Parathyroid adenoma (tissue), 2 donors: Measurements from ENCODE around the gene BDH1.

ENCODE experiments used
- H2AFZ ChIP-seq: fragments of 300-600 bp; sonication (generic); one replicate; pipeline ENCODE4 v1.7.0; 2017; ENCODE audit warnings: antibody characterized with exemption, mild to moderate bottlenecking
- H3K27ac ChIP-seq: fragments of 300-600 bp; sonication (generic); one replicate; pipeline ENCODE4 v1.7.0; 2017
- H3K27me3 ChIP-seq: fragments of 300-600 bp; sonication (generic); one replicate; pipeline ENCODE4 v1.7.0; 2017; ENCODE audit warnings: low read length; ENCODE audit not compliant: control insufficient read depth, insufficient read depth
- H3K36me3 ChIP-seq: fragments of 300-600 bp; sonication (generic); one replicate; pipeline ENCODE4 v1.7.0; 2017; ENCODE audit warnings: low read length; ENCODE audit not compliant: control insufficient read depth, insufficient read depth
- H3K4me1 ChIP-seq: fragments of 300-600 bp; sonication (generic); one replicate; pipeline ENCODE4 v1.7.0; 2017; ENCODE audit warnings: control low read depth
- H3K4me2 ChIP-seq: fragments of 300-600 bp; sonication (generic); one replicate; pipeline ENCODE4 v1.7.0; 2017; ENCODE audit warnings: low read length
- H3K4me3 ChIP-seq: fragments of 300-600 bp; sonication (generic); one replicate; pipeline ENCODE4 v1.7.0; 2017; ENCODE audit warnings: low read depth, low read length
- H3K79me2 ChIP-seq: fragments of 300-600 bp; sonication (generic); one replicate; pipeline ENCODE4 v1.7.0; 2017; ENCODE audit warnings: control low read depth
- H3K9ac ChIP-seq: fragments of 300-600 bp; sonication (generic); one replicate; pipeline ENCODE4 v1.7.0; 2017; ENCODE audit warnings: mild to moderate bottlenecking
- H3K9me3 ChIP-seq: fragments of 300-600 bp; sonication (generic); one replicate; pipeline ENCODE4 v1.7.0; 2017; ENCODE audit warnings: low read length; ENCODE audit not compliant: control insufficient read depth
- TF ChIP-seq, protein P1 (sequence below): fragments of 300-600 bp; sonication (generic); IDR thresholded peaks from one replicate; pipeline ENCODE4 v1.7.0; 2017; ENCODE audit warnings: antibody characterized with exemption, mild to moderate bottlenecking
- donor health status: primary hyperparathyroidism.

BDH1 gene

DNA sequence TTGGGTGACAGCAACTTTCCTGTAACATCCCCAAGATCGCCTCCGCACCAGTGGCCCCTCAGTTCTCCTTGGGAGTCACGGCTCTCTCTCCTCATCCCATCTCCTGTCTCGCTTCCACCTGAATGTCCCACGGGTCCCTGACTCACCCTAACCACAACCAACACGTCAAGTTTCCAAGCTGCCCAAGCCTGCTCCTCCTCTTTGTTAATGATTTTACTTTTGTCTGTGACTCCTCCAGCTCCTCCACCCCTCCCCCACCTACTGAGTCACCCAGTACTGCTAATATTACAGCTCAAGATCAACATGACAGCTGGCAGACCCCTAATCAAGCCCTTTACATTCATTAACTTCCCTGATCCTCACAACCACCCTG lies 39.3 kb downstream of the BDH1 start:
- no peak overlapping the region for H3K9ac ChIP-seq
- H3K4me2 ChIP-seq = no peak overlapping the region
- no peak overlapping the region for H3K4me3 ChIP-seq
- no peaks in the 10 kb centered on the region for H3K79me2 ChIP-seq
- H3K4me1 ChIP-seq = no peaks in the 10 kb centered on the region
- H3K27me3 ChIP-seq = no peaks in the 10 kb centered on the region
- no peaks in the 10 kb centered on the region for H3K36me3 ChIP-seq
- TF ChIP-seq, protein P1, sequence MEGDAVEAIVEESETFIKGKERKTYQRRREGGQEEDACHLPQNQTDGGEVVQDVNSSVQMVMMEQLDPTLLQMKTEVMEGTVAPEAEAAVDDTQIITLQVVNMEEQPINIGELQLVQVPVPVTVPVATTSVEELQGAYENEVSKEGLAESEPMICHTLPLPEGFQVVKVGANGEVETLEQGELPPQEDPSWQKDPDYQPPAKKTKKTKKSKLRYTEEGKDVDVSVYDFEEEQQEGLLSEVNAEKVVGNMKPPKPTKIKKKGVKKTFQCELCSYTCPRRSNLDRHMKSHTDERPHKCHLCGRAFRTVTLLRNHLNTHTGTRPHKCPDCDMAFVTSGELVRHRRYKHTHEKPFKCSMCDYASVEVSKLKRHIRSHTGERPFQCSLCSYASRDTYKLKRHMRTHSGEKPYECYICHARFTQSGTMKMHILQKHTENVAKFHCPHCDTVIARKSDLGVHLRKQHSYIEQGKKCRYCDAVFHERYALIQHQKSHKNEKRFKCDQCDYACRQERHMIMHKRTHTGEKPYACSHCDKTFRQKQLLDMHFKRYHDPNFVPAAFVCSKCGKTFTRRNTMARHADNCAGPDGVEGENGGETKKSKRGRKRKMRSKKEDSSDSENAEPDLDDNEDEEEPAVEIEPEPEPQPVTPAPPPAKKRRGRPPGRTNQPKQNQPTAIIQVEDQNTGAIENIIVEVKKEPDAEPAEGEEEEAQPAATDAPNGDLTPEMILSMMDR = no peak
- no peak overlapping the region for H2AFZ ChIP-seq
- H3K9me3 ChIP-seq = no peaks in the 10 kb centered on the region
- H3K27ac ChIP-seq = no peak overlapping the region

- Histone ChIP-seq H2AFZ (no peak overlapping the region), H3K79me2 (no peaks in the 10 kb centered on the region), H3K36me3 (no peaks in the 10 kb centered on the region), H3K4me2 (no peak overlapping the region), H3K4me3 (no peak overlapping the region), H3K4me1 (no peaks in the 10 kb centered on the region), H3K9ac (no peak overlapping the region), H3K27me3 (no peaks in the 10 kb centered on the region), H3K27ac (no peak overlapping the region), H3K9me3 (no peaks in the 10 kb centered on the region)
- TF ChIP-seq, protein P1 = no peak
These were observed 40.9 kb downstream of the BDH1 start for GRCh38 chr3:197514786-197515355.

GRCh38 chr3:197513953-197514785 lies 41.6 kb downstream of the BDH1 start:
- no peak overlapping the region for H3K4me2 ChIP-seq
- no peaks in the 10 kb centered on the region for H3K4me1 ChIP-seq
- H2AFZ ChIP-seq = no peak overlapping the region
- H3K9ac ChIP-seq = no peak overlapping the region
- H3K4me3 ChIP-seq = no peak overlapping the region
- no peak overlapping the region for H3K27ac ChIP-seq
- H3K36me3 ChIP-seq = no peaks in the 10 kb centered on the region
- no peaks in the 10 kb centered on the region for H3K79me2 ChIP-seq
- TF ChIP-seq, protein P1 = no peak
- H3K27me3 ChIP-seq = no peaks in the 10 kb centered on the region
- H3K9me3 ChIP-seq = no peaks in the 10 kb centered on the region

DNA sequence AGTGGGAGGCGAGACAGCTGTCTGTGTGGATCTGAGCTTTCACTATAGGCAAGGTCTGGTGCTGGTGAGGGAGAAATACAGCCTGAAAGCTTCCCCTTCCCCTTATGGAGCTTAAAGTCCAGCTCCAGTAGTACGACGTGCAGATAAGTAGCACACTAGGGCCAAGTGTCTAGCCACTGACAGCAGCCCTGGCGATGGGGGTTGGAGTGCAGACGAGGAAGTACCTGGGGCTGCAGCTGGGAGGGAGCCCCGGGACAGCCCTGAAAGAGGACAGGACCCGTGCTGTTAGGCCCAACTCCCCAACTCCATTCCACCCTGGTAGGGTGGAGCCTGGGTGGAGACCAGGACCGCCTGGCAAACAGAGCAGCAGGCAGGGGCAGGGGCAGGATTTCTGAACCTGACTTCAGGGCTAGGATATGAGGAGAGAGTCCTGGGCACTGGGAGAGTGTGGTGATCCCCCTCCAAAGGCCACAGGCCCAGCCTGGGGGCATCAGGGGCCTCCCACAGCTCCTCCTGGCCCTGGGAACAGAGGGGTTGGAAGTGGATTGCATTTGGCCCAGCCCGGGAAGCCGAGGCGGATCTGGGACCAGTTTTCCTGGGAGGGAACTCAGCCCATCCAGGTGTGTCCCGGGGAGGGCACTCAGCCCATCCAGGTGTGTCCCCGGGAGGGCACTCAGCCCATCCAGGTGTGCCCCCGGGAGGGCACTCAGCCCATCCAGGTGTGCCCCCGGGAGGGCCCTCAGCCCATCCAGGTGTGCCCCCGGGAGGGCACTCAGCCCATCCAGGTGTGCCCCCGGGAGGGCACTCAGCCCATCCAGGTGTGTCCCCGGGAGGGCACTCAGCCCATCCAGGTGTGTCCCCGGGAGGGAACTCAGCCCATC lies 42.8 kb downstream of the BDH1 start:
- H3K4me3 ChIP-seq = no peak overlapping the region
- H3K79me2 ChIP-seq = no peaks in the 10 kb centered on the region
- no peaks in the 10 kb centered on the region for H3K9me3 ChIP-seq
- H3K9ac ChIP-seq = no peak overlapping the region
- TF ChIP-seq, protein P1 = no peak
- no peak overlapping the region for H2AFZ ChIP-seq
- H3K27me3 ChIP-seq = no peaks in the 10 kb centered on the region
- H3K27ac ChIP-seq = no peak overlapping the region
- no peak overlapping the region for H3K4me2 ChIP-seq
- H3K36me3 ChIP-seq = no peaks in the 10 kb centered on the region
- no peaks in the 10 kb centered on the region for H3K4me1 ChIP-seq
